Panc1 (cell line): Measurements from ENCODE around the gene DPT. TPM values are rescaled to one million over a fixed set of nuclear protein-coding genes. Genes with fewer than 3 reads are reported as not detected.
A peak's percentile ranks its signal among the peaks of the same experiment; 100 is the strongest.

Experiments
- ATAC-seq: fragments of 200-7000 bp; cut with Tn5 transposase; 2 replicates; pipeline ENCODE4 v1.9.1; 2020; ENCODE audit warnings: mild to moderate bottlenecking, moderate library complexity
- BruUV-seq: library from RNA; stranded (reverse); fragments of 400-500 nt; replicated peaks from 2 replicates; lab custom pipeline; 2021; lab: Mats Ljungman, UMichigan
- CTCF ChIA-PET: fragments of 300-600 bp; sonication (Branson Sonifier 250); formaldehyde crosslinking; loops from one replicate; lab custom pipeline; 2022; ENCODE audit warnings: antibody characterized with exemption; lab: Charles Lee
- POLR2A ChIA-PET: fragments of 300-600 bp; sonication (Branson Sonifier 250); formaldehyde crosslinking; loops from one replicate; lab custom pipeline; 2022; ENCODE audit warnings: antibody characterized with exemption; lab: Charles Lee
- DNase-seq: peaks from one replicate; pipeline ENCODE4 v3.0.0-alpha.2; 2010; ENCODE audit warnings: low read depth, low spot score
- H3K27ac ChIP-seq: 2 replicates; pipeline ENCODE4 v1.5.1; 2011; ENCODE audit warnings: mild to moderate bottlenecking, low read length, inconsistent platforms
- H3K27me3 ChIP-seq: fragments of 200-500 bp; sonication (Bioruptor generic); 2 replicates; pipeline ENCODE4 v1.6.0; 2014; ENCODE audit warnings: low read length, inconsistent platforms; ENCODE audit not compliant: control insufficient read depth, insufficient read depth
- H3K36me3 ChIP-seq: fragments of 200-500 bp; sonication (Bioruptor generic); 2 replicates; pipeline ENCODE4 v1.5.1; 2014; ENCODE audit warnings: inconsistent platforms, mild to moderate bottlenecking, low read length, moderate library complexity; ENCODE audit not compliant: control insufficient read depth, insufficient read depth
- H3K4me1 ChIP-seq: 2 replicates; pipeline ENCODE4 v1.5.1; 2011; ENCODE audit warnings: inconsistent platforms, mild to moderate bottlenecking, low read length, moderate library complexity; ENCODE audit not compliant: control insufficient read depth, insufficient read depth
- H3K4me3 ChIP-seq, 2 experiments: 2 replicates each; pipeline ENCODE4 v1.5.1; 2011 to 2012; ENCODE audit warnings: low read depth in 2 of 2, low read length in 2 of 2, mild to moderate bottlenecking in 2 of 2, inconsistent platforms in 1 of 2, moderate library complexity in 1 of 2
- H3K9me3 ChIP-seq: fragments of 200-500 bp; sonication (Bioruptor generic); 2 replicates; pipeline ENCODE4 v1.5.1; 2014; ENCODE audit warnings: low read depth, mild to moderate bottlenecking, inconsistent platforms, low read length, moderate library complexity; ENCODE audit not compliant: control insufficient read depth, insufficient read depth
- POLR2AphosphoS5 ChIP-seq: IDR thresholded peaks from 2 replicates; pipeline ENCODE4 v1.6.1; 2012; ENCODE audit warnings: mild to moderate bottlenecking, low read depth, low read length, moderate library complexity
- SIN3A ChIP-seq: IDR thresholded peaks from 2 replicates; pipeline ENCODE4 v1.6.1; 2012; ENCODE audit warnings: low read depth, mild to moderate bottlenecking, low read length, moderate library complexity, borderline replicate concordance; ENCODE audit not compliant: insufficient read depth
- TCF7L2 ChIP-seq: IDR thresholded peaks from 2 replicates; pipeline ENCODE4 v1.6.1; 2011; ENCODE audit warnings: mild to moderate bottlenecking, low read depth, low read length, inconsistent platforms
- in situ Hi-C: cut with HindIII; loops from 2 replicates; pipeline ENCODE4 v1.10.0; 2016; ENCODE audit warnings: low sequenced_read_pairs, low pct_unique_long_range_greater_than_20kb
- intact Hi-C: fragments of 100-400 bp; cut with micrococcal nuclease; formaldehyde crosslinking; loops from one replicate; pipeline ENCODE4 v1.10.0; 2022; ENCODE audit not compliant: unreplicated experiment
- total RNA-seq: library from RNA; stranded (reverse); gene quantifications from one replicate; pipeline ENCODE4 v1.2.1, GENCODE V29; 2021; ENCODE audit not compliant: unreplicated experiment
- TF ChIP-seq, protein P1 (sequence below), 2 experiments: IDR thresholded peaks; 2 replicates each; pipeline ENCODE4 v1.6.1; 2011 to 2012; ENCODE audit warnings: low read depth in 2 of 2, control low read depth in 1 of 2, low read length in 1 of 2, mild to moderate bottlenecking in 1 of 2, moderate library complexity in 1 of 2; ENCODE audit not compliant: insufficient read depth in 1 of 2
- TF ChIP-seq, protein P2 (sequence below): fragments of 450-650 bp; IDR thresholded peaks from 2 replicates; pipeline ENCODE4 v1.5.1; 2017; ENCODE audit warnings: mild to moderate bottlenecking

Gene DPT
- total RNA-seq, 1 experiment from 2014 or later, result not detected

DNA sequence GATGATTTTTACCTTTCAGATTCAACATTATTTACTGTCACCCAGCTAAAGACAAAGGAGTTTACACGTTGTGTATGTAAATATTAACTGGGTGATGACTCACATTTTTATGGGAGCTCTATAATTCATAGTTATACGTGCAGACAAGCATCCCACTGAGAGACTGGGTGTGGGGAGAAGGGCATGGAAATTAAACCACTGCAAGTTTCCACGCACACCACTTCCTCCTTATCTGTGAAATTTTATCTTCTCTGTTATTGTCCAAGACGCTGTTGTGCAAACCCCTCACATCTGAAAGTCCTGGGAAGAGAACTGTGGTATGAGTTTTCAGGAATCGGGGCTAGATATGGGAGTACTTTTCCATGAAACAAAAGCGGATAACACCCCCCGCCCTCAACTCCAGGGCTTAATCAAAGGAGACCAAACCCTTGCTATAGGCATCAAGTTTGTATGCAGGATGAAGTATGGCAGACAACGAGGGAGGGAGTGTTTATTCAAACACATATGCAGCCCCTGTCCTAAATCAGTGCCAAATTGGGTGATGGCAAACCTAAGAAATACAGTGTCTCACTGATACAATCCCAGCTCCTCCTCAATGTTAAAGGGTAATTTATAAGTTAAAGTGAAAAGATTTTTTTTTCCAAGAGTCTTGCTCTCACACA lies 23.3 kb upstream of the DPT start:
- ChIA-PET CTCF (no interaction called here), POLR2A (interaction anchor here (1.0 kb wide), 1 partner anchor 9 kb away, joined by 3 read pairs; no protein-coding TSS in a partner anchor)
- H3K27me3 ChIP-seq, result no peaks in the 10 kb centered on the region
- H3K4me1 ChIP-seq, result peaks cover 19% of the 10 kb centered on the region
- ATAC-seq, result peak; percentile 90
- in situ Hi-C loops (no loop called here), intact Hi-C loops (no loop called here)
- peak overlapping the region in 1 of 2 experiments; percentile 44; a peak in 2 of 4 replicates for H3K4me3 ChIP-seq
- no TSS peak for BruUV-seq
- peak overlapping the region; percentile 73 for H3K27ac ChIP-seq
- DNase-seq, result peak; percentile 17
- TF ChIP-seq, protein P1, sequence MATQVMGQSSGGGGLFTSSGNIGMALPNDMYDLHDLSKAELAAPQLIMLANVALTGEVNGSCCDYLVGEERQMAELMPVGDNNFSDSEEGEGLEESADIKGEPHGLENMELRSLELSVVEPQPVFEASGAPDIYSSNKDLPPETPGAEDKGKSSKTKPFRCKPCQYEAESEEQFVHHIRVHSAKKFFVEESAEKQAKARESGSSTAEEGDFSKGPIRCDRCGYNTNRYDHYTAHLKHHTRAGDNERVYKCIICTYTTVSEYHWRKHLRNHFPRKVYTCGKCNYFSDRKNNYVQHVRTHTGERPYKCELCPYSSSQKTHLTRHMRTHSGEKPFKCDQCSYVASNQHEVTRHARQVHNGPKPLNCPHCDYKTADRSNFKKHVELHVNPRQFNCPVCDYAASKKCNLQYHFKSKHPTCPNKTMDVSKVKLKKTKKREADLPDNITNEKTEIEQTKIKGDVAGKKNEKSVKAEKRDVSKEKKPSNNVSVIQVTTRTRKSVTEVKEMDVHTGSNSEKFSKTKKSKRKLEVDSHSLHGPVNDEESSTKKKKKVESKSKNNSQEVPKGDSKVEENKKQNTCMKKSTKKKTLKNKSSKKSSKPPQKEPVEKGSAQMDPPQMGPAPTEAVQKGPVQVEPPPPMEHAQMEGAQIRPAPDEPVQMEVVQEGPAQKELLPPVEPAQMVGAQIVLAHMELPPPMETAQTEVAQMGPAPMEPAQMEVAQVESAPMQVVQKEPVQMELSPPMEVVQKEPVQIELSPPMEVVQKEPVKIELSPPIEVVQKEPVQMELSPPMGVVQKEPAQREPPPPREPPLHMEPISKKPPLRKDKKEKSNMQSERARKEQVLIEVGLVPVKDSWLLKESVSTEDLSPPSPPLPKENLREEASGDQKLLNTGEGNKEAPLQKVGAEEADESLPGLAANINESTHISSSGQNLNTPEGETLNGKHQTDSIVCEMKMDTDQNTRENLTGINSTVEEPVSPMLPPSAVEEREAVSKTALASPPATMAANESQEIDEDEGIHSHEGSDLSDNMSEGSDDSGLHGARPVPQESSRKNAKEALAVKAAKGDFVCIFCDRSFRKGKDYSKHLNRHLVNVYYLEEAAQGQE (IDR thresholded peaks at IDR 0.05; ENCODE audit: insufficient read depth in 1 of 2, low read depth in 2 of 2, low read length in 1 of 2), result no peak
- no peak for TF ChIP-seq POLR2AphosphoS5
- TF ChIP-seq SIN3A, result no peak
- TF ChIP-seq, protein P2, sequence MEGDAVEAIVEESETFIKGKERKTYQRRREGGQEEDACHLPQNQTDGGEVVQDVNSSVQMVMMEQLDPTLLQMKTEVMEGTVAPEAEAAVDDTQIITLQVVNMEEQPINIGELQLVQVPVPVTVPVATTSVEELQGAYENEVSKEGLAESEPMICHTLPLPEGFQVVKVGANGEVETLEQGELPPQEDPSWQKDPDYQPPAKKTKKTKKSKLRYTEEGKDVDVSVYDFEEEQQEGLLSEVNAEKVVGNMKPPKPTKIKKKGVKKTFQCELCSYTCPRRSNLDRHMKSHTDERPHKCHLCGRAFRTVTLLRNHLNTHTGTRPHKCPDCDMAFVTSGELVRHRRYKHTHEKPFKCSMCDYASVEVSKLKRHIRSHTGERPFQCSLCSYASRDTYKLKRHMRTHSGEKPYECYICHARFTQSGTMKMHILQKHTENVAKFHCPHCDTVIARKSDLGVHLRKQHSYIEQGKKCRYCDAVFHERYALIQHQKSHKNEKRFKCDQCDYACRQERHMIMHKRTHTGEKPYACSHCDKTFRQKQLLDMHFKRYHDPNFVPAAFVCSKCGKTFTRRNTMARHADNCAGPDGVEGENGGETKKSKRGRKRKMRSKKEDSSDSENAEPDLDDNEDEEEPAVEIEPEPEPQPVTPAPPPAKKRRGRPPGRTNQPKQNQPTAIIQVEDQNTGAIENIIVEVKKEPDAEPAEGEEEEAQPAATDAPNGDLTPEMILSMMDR, result no peak
- no peak for TF ChIP-seq TCF7L2
- no peaks in the 10 kb centered on the region for H3K9me3 ChIP-seq
- no peaks in the 10 kb centered on the region for H3K36me3 ChIP-seq

DNA sequence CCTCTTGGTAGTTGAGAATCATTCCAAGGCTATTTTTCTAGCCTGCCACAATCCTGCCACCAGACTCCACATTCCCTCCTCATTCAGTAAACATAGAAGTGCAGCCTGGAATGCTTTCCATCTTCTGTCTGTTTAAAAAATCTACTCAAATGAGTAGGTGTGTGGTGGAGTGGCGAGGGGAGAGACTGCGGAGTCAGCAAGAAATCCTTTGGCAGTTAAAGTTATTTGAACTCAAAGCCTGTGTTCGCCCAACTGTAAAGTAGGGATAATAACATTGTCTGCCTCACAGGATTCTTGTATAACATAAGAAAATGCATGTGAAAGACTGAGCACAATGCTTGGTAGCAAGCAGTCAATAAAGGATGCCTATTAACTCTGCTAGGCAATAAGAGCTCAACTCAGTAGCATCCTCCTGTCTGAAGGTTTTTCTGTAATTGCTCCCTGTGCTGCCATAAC lies 22.2 kb upstream of the DPT start:
- in situ Hi-C loops, result no loop called here
- TF ChIP-seq, protein P1 (IDR thresholded peaks at IDR 0.05; ENCODE audit: insufficient read depth in 1 of 2, low read depth in 2 of 2, low read length in 1 of 2), result no peak
- TF ChIP-seq TCF7L2 (no peak), POLR2AphosphoS5 (no peak), SIN3A (no peak)
- TF ChIP-seq, protein P2, result no peak
- Histone ChIP-seq H3K36me3 (no peaks in the 10 kb centered on the region), H3K4me3 (no peak overlapping the region), H3K27me3 (no peaks in the 10 kb centered on the region), H3K4me1 (peaks cover 19% of the 10 kb centered on the region), H3K9me3 (no peaks in the 10 kb centered on the region), H3K27ac (peak overlapping the region; percentile 73)
- ChIA-PET CTCF (no interaction called here), POLR2A (no interaction called here)
- ATAC-seq (peak; percentile 46; the same call in 1 of the 2 replicates), DNase-seq (no peak)
- no TSS peak for BruUV-seq
- intact Hi-C loops, result no loop called here
